GM15510 (cell line): Measurements from ENCODE around the gene CBLN3.

ENCODE experiments used
- POLR2A ChIP-seq: IDR thresholded peaks from 3 replicates; pipeline ENCODE4 v1.6.1; 2011; ENCODE audit warnings: borderline replicate concordance; ENCODE audit not compliant: insufficient read length; ENCODE audit errors: extremely low read depth

The CBLN3 gene

DNA sequence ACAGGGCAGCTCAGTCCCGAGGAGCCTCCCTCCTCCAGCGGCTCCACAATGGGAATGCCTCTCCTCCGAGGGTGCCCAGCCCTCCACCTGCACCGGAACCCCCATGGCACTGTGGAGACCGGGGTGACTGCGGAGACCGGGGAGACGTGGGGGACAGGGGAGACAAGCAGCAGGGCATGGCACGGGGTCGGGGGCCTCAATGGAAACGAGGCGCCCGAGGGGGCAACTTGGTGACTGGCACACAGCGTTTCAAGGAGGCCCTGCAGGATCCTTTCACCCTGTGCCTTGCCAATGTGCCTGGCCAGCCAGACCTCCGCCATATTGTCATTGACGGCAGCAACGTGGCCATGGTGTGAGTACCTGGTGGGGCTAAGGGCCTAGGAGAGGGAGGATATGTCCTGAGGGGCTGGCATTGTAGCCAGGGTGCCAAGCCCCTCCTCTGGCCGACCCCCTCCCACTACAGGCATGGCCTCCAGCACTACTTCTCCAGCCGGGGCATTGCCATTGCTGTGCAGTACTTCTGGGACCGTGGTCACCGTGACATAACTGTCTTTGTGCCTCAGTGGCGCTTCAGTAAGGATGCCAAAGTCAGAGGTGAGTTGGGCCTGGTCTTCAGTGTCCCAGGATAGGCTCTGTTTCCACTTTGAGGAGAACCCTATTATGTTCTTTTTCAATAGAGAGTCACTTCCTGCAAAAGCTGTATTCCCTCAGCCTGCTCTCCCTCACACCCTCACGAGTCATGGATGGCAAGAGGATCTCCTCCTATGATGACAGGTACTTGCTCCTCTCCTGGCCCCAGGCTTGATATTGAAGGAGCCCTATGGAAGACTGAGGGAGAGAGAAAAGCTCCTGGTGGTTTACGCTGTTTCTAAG is 3.0 kb upstream of the CBLN3 start:
- no peak for TF ChIP-seq POLR2A

DNA sequence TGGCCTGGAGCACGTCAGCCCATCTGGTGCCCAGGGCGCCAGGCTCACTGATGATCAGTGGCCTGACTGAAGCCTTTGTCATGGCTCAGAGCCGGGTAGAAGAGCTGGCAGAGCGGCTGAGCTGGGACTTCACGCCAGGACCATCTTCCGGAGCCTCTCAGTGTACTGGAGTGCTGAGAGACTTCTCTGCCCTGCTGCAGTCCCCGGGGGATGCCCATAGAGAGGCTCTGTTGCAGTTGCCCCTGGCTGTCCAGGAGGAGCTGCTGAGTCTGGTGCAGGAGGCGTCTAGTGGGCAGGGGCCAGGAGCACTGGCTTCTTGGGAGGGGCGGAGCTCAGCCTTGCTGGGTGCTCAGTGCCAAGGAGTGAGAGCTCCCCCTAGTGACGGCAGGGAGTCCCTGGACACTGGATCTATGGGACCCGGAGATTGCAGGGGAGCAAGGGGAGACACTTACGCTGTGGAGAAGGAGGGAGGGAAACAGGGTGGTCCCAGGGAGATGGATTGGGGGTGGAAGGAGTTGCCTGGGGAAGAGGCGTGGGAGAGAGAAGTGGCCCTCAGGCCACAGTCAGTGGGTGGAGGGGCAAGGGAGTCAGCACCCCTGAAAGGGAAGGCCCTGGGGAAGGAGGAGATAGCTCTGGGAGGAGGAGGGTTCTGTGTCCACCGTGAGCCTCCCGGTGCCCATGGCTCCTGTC is 2.2 kb upstream of the CBLN3 start:
- TF ChIP-seq POLR2A, result no peak

DNA sequence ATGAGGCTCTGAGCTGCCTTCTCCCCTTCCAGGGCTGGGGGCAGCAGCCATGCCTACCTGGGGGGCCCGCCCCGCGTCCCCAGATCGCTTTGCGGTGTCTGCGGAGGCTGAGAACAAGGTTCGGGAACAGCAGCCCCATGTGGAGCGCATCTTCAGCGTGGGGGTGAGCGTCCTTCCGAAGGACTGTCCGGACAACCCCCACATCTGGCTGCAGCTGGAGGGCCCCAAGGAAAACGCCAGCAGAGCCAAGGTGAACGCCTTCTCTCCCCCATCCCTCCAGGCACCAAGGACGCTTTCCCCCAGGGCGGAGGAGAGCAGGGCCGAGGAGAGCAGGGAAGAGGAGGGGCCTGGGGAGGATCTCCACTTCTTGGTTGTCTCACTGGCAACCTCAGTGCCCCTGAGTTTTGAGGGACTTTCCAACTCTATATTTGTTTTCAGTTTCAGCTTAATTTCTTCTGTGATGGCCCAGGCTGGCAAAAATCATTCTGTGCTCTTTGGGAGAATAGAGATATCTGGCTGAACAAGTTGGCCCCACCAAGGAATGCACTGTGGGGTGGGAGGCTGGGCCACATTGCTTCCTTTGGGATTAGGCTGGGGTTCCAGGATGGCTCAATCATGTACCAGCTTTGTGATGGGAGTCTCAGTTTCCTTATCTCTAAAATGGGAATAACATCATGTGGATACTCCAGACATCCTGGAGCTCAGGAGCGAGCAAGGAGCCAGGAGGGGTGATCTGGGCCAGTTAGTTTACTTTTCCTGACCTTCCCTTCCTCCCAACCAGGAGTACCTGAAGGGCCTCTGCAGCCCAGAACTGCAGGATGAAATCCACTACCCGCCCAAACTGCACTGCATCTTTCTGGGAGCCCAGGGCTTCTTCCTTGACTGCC is 1.5 kb upstream of the CBLN3 start:
- TF ChIP-seq POLR2A, result peak; percentile 20

DNA sequence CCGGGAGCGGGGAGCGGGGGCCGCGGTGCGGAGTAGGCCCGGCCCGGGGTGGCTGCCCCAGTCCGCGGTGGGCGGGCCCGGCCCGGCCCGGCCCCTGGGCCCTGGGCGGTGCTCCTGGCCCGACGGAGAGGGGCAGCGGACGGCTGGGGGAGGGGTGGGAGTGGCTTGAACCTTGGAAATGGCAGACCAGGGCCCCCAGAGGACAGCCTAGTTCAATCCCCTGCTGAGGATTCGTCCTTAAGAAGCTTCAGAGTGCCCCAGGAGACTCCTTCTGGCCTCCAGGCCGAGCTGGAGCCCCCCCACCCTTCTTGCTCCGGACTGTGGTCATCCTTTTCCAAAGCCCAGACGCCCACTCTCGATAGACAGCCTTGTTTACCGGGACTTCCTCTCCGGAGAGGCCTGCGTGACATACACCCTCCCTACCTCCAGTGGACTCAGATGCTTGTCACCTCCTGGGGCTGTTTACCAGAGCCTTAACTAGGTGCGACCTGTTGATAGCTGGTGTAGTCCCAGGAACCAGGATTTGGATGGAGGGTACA is 744 bp upstream of the CBLN3 start:
- TF ChIP-seq POLR2A, result no peak

DNA sequence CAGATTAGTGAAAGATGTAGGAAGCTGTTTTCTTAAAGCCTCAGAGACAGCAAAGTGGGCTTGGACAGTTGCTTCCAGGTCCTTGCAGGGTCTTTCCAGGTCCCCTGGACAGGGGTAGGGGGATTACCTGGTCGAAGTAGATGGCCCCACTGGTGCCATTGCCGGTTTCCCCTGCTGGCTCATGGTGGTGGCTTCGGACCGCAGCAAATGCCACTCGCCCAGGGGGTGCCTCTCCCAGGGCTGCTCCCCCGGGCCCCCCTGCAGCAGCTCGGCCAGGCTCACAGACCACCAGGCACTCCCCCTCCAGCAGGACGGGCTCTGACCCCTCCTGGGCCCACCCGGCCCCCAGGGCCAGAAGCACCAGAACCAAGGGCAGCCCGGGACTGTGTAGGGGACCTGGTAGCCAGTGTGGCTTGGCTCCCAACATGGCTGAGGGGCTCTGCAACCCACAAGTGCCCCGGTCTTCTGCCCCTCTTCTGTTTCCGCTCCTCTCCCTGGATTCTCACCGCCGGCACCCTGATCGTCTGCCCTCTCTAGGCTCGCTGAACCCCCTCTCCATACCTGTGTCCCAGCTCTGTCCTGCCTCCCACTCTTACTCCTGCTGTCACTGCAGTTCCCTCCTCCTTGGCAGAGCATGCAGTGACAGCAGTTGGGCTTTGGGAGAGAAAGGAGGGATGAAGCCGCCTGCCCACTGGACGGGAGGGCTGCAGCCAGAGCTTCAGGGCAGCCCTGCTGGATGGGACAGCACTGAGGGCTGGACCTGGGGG is 657 bp downstream of the CBLN3 start:
- no peak for TF ChIP-seq POLR2A

DNA sequence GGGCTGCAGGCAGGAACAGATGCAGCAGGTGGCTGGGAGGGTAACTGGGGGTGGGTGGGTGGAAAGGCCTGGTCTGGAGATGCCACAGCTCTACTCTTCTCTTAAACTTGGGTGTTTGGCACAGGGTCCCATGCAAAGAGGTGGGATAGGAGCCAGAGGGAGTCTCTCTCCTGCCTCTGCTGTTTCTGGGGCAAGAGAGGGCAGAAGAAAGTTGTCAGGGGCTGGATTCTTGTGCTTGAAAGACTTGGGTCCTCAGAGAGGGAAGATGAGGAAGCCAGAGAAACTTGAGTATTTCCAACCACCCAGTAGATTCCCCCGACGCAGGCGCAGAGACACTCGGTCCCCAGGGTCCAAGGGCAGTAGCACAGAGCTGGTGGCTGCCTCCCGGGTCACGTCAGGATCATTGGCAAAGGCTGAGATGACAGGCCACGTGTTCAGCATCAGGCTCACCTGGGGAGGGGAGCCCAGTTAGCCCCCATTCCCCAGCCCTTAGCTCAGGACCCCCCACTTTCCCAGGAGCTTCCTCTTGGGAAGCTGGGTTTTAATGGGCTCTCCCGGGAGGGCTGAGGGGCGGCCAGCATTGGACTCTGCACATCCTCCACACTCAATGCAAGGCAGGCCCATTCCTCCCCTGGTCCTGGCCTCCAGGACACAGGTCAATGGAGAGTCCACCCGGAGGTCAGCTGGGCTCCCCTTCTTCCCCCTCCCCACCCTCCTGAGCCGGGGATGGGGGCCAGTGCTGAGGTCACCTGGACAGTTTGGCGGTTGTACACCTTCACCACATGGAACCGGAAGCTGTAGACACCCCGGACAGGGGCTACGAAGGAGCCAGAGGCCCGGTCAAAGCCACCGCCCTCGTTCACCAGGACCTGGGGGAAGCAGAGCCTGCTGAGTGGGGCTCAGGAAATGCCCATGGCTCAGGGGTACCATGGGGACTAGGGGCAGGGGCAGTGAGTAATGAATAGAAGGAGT is 1.6 kb downstream of the CBLN3 start:
- no peak for TF ChIP-seq POLR2A

DNA sequence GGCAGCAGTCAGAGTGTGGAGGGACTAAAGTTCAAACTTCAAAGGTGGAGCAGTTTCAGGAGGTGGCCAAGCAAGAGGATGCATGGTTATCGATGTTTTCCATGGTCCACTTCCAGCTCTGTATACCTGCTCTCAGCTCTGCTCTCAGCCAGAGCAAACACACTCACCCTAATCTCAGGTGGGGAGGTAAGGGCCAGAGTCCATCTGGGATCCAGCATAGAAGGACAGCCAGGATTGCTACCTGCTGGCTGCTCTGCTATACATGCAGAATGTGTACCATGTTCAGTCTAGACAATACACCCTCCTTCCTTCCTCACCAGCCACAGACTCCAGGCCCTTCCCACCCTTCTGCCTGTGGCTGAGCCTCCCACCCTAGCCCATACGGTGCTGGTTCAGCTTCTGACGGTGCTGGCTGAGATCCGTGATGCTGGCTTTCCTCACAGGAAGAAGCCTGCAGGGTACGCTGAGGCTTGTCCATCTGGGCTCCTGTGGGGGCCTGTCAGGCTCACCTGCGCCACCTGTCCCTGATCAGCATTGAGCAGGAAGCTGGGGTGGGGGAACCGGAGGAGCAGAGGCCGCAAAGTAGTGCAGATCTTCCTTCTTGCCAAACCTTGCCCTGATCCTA is 2.4 kb downstream of the CBLN3 start:
- TF ChIP-seq POLR2A, result no peak

DNA sequence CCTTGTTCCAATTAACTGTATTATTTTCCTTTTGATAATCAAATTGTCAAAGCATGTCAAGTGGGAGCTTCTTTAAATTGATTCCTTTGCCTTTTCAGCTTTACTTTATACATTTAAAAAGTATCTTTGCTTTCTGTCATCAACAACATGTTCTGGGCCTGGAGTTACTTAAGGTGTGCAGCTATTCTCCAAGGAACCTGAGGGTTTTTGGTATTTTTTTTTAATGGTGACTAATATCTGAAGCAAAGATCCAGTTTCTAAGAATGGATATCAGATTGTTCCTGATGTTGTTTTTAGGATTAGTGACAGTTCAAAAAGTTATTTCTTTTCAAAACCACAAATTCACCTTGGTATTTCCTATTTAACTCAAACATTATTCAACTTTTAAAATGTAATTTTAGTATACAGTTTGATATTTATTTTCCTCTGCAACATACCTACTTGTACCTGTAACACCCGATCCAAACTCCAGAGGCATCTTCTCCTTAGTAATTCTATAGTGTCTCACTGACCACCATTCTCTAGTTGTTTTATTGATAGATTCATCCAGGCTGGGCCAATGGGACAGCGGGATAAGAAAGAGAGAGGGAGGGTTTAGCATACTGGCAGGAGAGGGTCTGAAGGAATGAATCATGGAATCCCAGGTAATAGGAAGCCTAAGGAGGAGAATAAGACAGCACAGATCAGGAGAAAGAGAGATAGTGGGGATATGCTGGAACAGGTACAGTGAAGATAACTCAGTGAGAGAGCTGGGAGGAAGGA is 3.1 kb downstream of the CBLN3 start:
- no peak for TF ChIP-seq POLR2A

DNA sequence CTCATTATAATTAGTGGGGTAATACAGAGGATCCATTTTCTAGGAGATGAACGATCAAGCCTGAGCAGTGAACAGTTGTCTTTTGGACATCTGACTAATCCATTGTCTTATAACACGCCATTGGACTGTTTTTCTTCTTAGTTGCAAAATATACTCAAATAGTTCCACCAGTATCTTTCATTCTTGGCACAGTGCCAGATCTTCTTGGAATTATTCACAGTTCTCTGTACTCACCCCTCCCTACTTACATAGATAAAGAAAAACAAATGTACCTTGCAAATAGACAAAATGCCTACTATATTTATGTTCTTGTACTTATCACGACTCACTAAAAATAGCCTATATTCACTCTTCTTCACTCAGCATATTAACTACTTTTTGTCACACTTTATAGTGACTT is 3.8 kb downstream of the CBLN3 start:
- no peak for TF ChIP-seq POLR2A

DNA sequence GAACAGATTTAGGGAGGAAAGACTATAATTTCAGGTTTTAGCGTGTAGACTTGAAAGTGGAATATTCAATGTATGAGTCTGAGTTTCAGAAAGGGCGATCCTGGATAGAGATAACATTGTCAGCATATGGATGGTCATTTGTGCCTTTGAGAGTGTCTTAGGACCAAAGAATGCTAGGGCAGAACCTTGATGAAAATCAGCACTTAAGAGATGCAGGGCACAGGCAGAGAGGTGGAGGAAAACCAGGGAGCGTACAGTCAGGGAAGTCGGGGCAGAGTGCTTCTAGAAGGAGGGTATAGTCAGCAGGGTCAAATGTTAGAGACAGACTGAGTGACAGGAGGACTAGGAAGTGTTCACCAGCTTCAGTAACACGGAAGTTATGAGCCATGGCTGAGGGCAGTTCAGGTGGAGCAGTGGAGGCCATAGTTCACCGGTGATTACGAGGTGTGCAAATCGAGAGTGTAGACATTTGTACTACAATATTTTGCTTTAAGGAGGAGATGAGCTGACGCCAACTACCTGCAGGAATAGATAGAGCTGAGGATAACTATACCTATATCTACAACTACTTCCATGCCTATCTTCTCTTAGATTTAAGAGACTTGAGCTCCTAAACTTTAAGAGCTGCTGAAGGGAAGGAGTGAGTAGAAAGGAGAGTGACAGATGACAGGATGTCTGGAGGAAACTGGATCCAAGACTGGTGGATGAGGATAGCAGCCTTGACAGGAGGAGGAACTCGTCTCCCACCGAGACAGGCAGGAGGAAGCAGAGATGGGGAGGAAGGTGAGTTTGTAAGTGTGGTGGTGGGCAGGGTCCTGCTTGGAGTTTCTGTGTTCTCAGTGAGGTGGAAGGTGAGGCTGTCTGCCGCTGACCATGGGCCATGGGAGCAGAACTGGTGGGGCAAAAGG is 6.5 kb downstream of the CBLN3 start:
- TF ChIP-seq POLR2A, result no peak

DNA sequence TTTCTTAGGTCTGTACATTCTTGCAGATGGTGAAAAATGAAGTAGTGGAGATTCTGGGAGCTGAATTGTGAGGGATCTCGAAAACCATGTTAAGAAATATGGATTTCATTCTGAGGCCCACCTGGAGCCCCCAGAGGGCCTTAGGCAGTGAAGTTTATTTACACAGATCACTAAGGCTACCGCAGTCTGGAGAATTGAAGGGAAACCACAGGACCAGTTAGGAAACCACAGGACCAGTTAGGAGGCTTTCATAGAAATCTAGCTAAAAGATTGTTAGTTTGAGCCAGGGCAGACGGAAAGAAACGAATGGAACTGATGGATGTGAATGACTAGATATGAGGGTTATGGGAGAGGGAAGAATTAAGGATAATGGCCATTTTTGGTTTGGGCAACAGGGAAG is 7.2 kb downstream of the CBLN3 start:
- TF ChIP-seq POLR2A, result no peak

DNA sequence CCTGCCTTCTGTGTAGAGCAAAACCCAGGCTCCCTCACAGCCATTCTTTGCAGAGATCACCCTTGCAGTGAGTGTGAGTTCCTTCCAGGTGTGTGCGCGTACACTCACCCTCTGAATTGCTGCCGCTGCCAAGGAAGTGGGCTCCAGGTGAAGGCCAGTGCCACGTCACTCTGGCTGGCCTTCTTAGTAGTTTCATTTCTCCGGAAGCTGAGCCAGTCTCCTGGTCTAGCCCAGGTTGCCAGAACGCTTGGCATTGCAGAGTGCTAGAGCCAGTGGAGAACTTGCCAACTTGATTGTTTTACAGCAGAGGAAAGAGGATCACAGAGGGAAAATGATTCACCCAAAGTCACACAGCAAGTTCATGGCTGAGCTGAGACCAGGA is 11.0 kb downstream of the CBLN3 start:
- TF ChIP-seq POLR2A, result no peak
